Ovary (tissue), 9 donors: ENCODE data around the gene IVD. TPM values are rescaled to one million over a fixed set of nuclear protein-coding genes. Genes with fewer than 3 reads are reported as not detected.

Experiments used
- DNase-seq, 5 donors: peaks; one replicate each; pipeline ENCODE4 v3.0.0-alpha.2; 2019 to 2020
- H3K27ac ChIP-seq, 2 donors: fragments of 200-600 bp; one replicate each; pipeline versions ENCODE4 v1.5.1 to v1.8.0; 2019 to 2022
- H3K27me3 ChIP-seq: fragments of 200-600 bp; one replicate; pipeline ENCODE4 v1.8.0; 2022
- H3K36me3 ChIP-seq: fragments of 200-600 bp; sonication (generic); one replicate; pipeline ENCODE4 v1.5.1; 2019
- H3K4me1 ChIP-seq: one replicate; pipeline ENCODE4 v1.8.1; 2013; ENCODE audit warnings: mild to moderate bottlenecking, moderate library complexity; ENCODE audit not compliant: insufficient read depth
- H3K4me3 ChIP-seq: fragments of 200-600 bp; sonication (generic); one replicate; pipeline ENCODE4 v1.5.1; 2017
- H3K9me3 ChIP-seq, 2 donors: fragments of 200-600 bp in 1 of 2; sonication (generic) in 1 of 2; one replicate each; pipeline versions ENCODE4 v1.5.1 to v1.8.1; 2013 to 2019; ENCODE audit warnings: mild to moderate bottlenecking in 1 of 2, moderate library complexity in 1 of 2
- CTCF ChIP-seq, 3 donors: fragments of 450-650 bp in 2 of 3; fragments of 200-600 bp in 1 of 3; IDR thresholded peaks; one replicate each; pipeline versions ENCODE4 v1.5.1 to v1.8.0; 2016 to 2022; ENCODE audit warnings: antibody characterized with exemption in 3 of 3, mild to moderate bottlenecking in 1 of 3
- EP300 ChIP-seq: sonication (generic); formaldehyde crosslinking; IDR thresholded peaks from one replicate; pipeline ENCODE4 v1.6.1; 2017; ENCODE audit warnings: antibody characterized with exemption
- POLR2A ChIP-seq: fragments of 450-650 bp; IDR thresholded peaks from one replicate; pipeline ENCODE4 v1.6.1; 2017; ENCODE audit warnings: antibody characterized with exemption, mild to moderate bottlenecking, moderate library complexity
- WGBS, 3 donors: extraction: QIAGEN DNeasy Blood & Tissue Kit in 1 of 3; methylation state at CpG; one replicate each; pipeline versions ENCODE4 v1.1.5 to v1.1.7; 2013 to 2017; 5-methylcytosine and 5-hydroxymethylcytosine counted together
- intact Hi-C, 4 donors: fragments of 100-400 bp; cut with DNase I; formaldehyde crosslinking; loops; one replicate each; pipeline versions ENCODE4 v1.11.0 to v1.15.1; 2022 to 2023
- polyA plus RNA-seq, 2 donors: library from polyadenylated mRNA; stranded (reverse); fragments of 200-250 nt in 1 of 2; fragments of 350-450 nt in 1 of 2; fragmentation: Illumina TruSeq in 1 of 2; extraction: RNeasy Lipid Tissue Mini Kit (QIAGEN cat#74804) in 1 of 2; gene quantifications; one replicate each; pipeline ENCODE4 v1.2.3, GENCODE V29; 2013 to 2014
- total RNA-seq, 7 donors: library from RNA; depleted of rRNA in 2 of 7; stranded (reverse); fragments of >200 nt in 2 of 7; fragmentation: NEBNext Ultra II Directional in 3 of 7; extraction: Animal tissue kit (Norgen Biotek cat#: 25700) in 3 of 7; gene quantifications; one replicate each; pipeline versions ENCODE4 v1.1.0 to v1.2.4, GENCODE V29; 2016 to 2023
- donor health status: DM: no; HTN: no; CAD: no; lungs with moderate emphysema.
- donor health status: DM: no; HTN: no; CAD: no.
- donor health status: Bipolar disorder and iron deficiency.
- donor health status: DM: yes; HTN: yes; CAD: no.
- donor health status: DM: no; HTN: no; CAD: no.
- donor health status: DM: yes; HTN: yes; CAD: no.

The IVD gene
- total and polyA plus RNA-seq, 9 donors, result 51.5 to 105 (median 91.7) TPM

DNA sequence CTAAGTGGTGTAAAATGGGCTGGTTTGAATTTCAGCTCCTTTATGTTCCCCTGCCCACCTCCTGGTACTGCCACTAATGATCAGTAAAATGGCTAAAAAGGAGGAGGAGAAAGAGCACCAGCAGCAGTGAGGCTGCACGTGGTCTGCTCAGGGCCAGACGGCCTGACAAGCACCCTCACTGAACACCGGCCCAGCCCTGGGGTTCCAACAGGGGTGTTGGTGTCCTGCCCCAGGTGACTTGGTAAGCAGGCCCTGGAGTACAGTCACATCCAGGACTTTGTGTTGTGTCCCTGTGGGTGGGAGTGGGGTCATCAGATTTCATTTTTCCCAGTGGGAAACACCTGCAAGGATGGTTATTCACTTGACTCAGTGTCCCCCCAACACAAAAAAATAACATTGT lies 40.5 kb downstream of the IVD start:
- Histone ChIP-seq H3K27ac (no peak overlapping the region), H3K9me3 (no peaks in the 10 kb centered on the region), H3K4me3 (no peak overlapping the region), H3K4me1 (peaks cover 8% of the 10 kb centered on the region), H3K27me3 (no peaks in the 10 kb centered on the region), H3K36me3 (no peaks in the 10 kb centered on the region)
- DNase-seq, result no peak
- TF ChIP-seq EP300 (no peak), CTCF (IDR thresholded peaks at IDR 0.05) (no peak), POLR2A (no peak)
- intact Hi-C loops, result loop anchor here in 1 of 4 donors (10.0 kb wide), 1 partner anchor 119 kb away; the partner anchor contains the start of genes CCDC32 and RPUSD2
- 74 to 77% (median 77%) methylated on average over 3 of the region's 3 CpGs for WGBS, 3 donors

GRCh38 chr15:40448354-40448753 lies 42.8 kb downstream of the IVD start:
- H3K36me3 ChIP-seq, result no peaks in the 10 kb centered on the region
- no peak overlapping the region for H3K4me3 ChIP-seq
- TF ChIP-seq EP300, result no peak
- TF ChIP-seq CTCF (IDR thresholded peaks at IDR 0.05), result no peak
- TF ChIP-seq POLR2A, result no peak
- no peaks in the 10 kb centered on the region for H3K27me3 ChIP-seq
- DNase-seq, result no peak
- intact Hi-C loops, result loop anchor here in 1 of 4 donors (10.0 kb wide), 1 partner anchor 116 kb away; the partner anchor contains the start of genes CCDC32 and RPUSD2
- 88 to 91% (median 91%) methylated on average over 4 of the region's 4 CpGs for WGBS, 3 donors
- H3K9me3 ChIP-seq, result no peaks in the 10 kb centered on the region
- no peak overlapping the region for H3K27ac ChIP-seq
- H3K4me1 ChIP-seq, result peaks cover 11% of the 10 kb centered on the region

DNA sequence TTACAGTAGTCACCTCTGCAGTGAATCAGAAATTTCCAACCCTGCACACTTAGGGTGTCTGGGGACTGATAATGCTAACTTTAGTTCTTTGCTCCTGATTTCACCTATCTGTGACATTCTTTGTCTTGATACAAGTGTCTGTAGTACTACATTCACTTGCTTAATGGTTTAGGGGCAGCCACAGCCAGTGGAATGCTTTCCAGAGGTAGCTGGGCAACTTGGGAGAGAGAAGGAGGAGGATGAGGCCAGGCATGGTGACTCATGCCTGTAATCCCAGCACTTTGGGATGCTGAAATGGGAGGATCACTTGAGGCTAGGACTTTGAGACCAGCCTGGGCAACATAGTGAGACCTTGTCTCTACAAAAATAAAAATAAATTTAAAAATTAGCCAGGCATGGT lies 43.7 kb downstream of the IVD start:
- DNase-seq, result no peak
- Histone ChIP-seq H3K36me3 (no peaks in the 10 kb centered on the region), H3K27ac (no peak overlapping the region), H3K9me3 (no peaks in the 10 kb centered on the region), H3K27me3 (no peaks in the 10 kb centered on the region), H3K4me1 (peaks cover 7% of the 10 kb centered on the region), H3K4me3 (no peak overlapping the region)
- intact Hi-C loops, result loop anchor here in 1 of 4 donors (10.0 kb wide), 1 partner anchor 116 kb away; the partner anchor contains the start of genes CCDC32 and RPUSD2
- TF ChIP-seq CTCF (IDR thresholded peaks at IDR 0.05) (no peak), POLR2A (no peak), EP300 (no peak)

- no peak for TF ChIP-seq EP300
- TF ChIP-seq CTCF (IDR thresholded peaks at IDR 0.05), result no peak
- no peak for TF ChIP-seq POLR2A
- DNase-seq, result no peak
- intact Hi-C loops, result no loop called here
Observed at GRCh38 chr15:40450047-40450446, 44.5 kb downstream of the IVD start.

More at GRCh38 chr15:40450047-40450446, 44.5 kb downstream of the IVD start:
- Histone ChIP-seq H3K27me3 (no peaks in the 10 kb centered on the region), H3K4me1 (peaks cover 8% of the 10 kb centered on the region), H3K9me3 (no peaks in the 10 kb centered on the region), H3K36me3 (no peaks in the 10 kb centered on the region), H3K27ac (no peak overlapping the region), H3K4me3 (no peak overlapping the region)
- WGBS, 3 donors, result 40 to 64% (median 50%) methylated on average over 2 of the region's 2 CpGs
